ENCODE measurements around the gene VAMP4.

GRCh38 chr1:171661076-171661650 lies 80.7 kb downstream of the VAMP4 start:
- TF ChIP-seq CTCF (IDR thresholded peaks at IDR 0.05), result no peak
- TF ChIP-seq POLR2A (IDR thresholded peaks at IDR 0.05), result no peak
